ENCODE results near the gene FCN3.
"Not testable (repeated sequence)": the region's sequence is repeated elsewhere in the genome, so short reads cannot be mapped to it uniquely, and the experiment has no call there.

FCN3 gene

DNA sequence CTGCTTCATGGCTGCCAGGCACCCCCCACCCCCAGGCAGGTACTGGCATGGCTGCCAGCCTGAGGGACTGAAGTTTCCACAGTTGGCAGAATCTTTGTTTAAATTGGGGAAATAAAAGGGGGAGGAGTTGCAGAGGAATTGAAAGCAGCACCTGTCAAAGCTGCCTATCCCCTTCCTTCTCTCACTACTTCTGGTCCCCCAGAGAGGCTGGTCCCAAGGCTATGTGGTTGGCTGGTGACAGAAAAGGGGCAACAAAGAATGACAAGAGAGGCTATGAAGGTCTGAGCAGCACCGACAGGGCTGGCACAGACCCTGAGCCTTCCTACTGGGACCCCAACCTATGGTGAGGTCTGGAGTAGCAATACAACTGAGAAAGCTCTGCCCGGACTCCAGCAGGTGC, 32.2 kb upstream of the FCN3 start:
- not testable (repeated sequence) for H3K4me3 ChIP-seq (ENCODE audit: low read depth in 1 of 2, low read length in 2 of 2); H3K9me3 ChIP-seq (ENCODE audit: low read length); H3K27me3 ChIP-seq (ENCODE audit: control insufficient read depth in 1 of 2, insufficient read depth in 2 of 2, low read length in 2 of 2); H3K27ac ChIP-seq (ENCODE audit: low read depth, low read length); H3K9ac ChIP-seq (ENCODE audit: low read length)
- H3K4me1 ChIP-seq (ENCODE audit: insufficient read depth, low read length): peaks cover 45% of the 10 kb centered on the region
- H3K36me3 ChIP-seq (ENCODE audit: insufficient read depth, low read length): peaks cover 46% of the 10 kb centered on the region

- Histone ChIP-seq H3K27me3 (ENCODE audit: control insufficient read depth in 1 of 2, insufficient read depth in 2 of 2, low read length in 2 of 2) (no peaks in the 10 kb centered on the region), H3K9ac (ENCODE audit: low read length) (no peak overlapping the region), H3K27ac (ENCODE audit: low read depth, low read length) (peak overlapping the region; percentile 42), H3K9me3 (ENCODE audit: low read length) (no peaks in the 10 kb centered on the region), H3K4me3 (ENCODE audit: low read depth in 1 of 2, low read length in 2 of 2) (no peak overlapping the region), H3K4me1 (ENCODE audit: insufficient read depth, low read length) (peaks cover 48% of the 10 kb centered on the region), H3K36me3 (ENCODE audit: insufficient read depth, low read length) (peaks cover 44% of the 10 kb centered on the region)
These were observed 31.7 kb upstream of the FCN3 start for GRCh38 chr1:27406362-27406680.

DNA sequence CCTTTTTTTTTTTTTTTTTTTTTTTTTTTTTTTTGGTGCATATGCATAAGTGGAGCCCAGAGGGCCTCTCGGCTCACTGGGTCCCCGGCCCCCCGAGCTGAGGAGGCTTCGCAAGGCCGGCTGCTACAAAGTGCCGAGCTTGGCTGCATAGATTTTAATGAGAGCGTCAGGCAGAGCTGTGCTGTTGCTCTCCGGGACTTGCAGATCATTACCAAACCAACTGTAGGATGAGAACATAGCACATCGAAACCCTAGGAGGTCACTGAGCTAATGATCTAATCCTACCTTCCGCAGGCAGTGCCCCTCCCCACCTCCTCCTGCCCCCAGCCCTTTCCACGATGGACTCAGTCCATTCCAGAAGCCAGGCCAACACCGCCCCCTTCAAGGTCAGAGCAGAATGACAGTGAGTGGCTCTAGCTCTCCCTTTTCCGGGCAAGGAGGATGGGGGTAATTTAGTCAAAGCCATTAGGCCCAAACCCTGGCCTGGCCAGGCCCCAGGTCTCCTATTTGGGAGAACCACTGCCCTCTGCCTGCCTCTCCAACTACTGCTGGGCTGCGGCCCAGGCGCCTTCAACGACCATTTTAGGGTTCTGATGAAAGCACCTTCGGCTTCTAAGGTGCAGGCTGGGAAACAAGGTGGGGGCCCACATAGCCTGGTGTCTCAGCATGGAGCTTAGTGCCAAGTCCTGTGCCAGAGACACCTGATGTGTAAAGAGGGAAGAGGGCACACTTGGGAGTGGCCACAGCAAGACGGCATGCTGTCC, 31.2 kb upstream of the FCN3 start:
- H3K27ac ChIP-seq (ENCODE audit: low read depth, low read length): peak overlapping the region; percentile 62
- H3K36me3 ChIP-seq (ENCODE audit: insufficient read depth, low read length): peaks cover 38% of the 10 kb centered on the region
- peaks cover 51% of the 10 kb centered on the region for H3K4me1 ChIP-seq (ENCODE audit: insufficient read depth, low read length)
- H3K27me3 ChIP-seq (ENCODE audit: control insufficient read depth in 1 of 2, insufficient read depth in 2 of 2, low read length in 2 of 2); H3K9me3 ChIP-seq (ENCODE audit: low read length); H3K9ac ChIP-seq (ENCODE audit: low read length); H3K4me3 ChIP-seq (ENCODE audit: low read depth in 1 of 2, low read length in 2 of 2): not testable (repeated sequence)

DNA sequence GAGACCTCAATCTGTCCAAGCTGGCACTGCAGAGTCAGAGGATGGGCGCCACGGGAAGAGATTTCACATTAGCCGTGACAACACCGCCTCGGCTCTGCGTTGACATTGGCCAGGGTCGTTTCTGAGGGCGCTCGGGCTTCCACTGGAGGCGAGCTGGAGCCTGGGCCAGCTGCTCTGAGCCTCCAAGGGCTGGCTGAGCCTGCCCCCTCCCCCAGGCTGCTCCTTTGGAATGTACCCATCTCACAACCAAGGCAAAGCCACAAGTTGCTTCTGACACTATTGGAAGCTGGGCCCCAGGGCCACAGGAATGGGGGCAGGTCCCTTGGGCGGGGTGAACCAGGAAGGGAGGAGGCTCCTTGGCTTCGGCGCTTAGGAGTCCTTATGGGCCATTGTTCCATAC, 30.4 kb upstream of the FCN3 start:
- Histone ChIP-seq H3K9me3 (ENCODE audit: low read length) (no peaks in the 10 kb centered on the region), H3K27ac (ENCODE audit: low read depth, low read length) (peak overlapping the region; percentile 62), H3K36me3 (ENCODE audit: insufficient read depth, low read length) (peaks cover 31% of the 10 kb centered on the region), H3K9ac (ENCODE audit: low read length) (no peak overlapping the region), H3K27me3 (ENCODE audit: control insufficient read depth in 1 of 2, insufficient read depth in 2 of 2, low read length in 2 of 2) (no peaks in the 10 kb centered on the region), H3K4me3 (ENCODE audit: low read depth in 1 of 2, low read length in 2 of 2) (no peak overlapping the region), H3K4me1 (ENCODE audit: insufficient read depth, low read length) (peaks cover 58% of the 10 kb centered on the region)

DNA sequence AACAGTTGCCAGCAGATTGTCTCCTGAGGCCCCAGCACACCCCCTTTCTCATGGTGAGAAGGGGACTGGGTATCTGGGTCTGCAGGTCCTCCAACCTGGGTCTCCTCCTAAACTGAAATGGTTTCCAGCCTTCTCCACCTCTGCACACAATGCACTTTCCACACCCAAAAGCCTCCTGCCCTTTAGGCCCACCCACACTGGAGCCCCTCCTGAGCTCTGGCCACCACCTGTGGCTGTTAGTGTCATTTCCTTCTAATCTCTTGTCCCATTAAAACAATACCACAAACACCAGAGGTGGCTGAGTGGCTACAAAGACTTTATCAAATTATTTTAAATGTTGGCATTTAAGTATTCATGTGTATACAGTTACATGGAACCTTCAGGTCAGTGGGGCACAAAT, 29.3 kb upstream of the FCN3 start:
- peaks cover 63% of the 10 kb centered on the region for H3K4me1 ChIP-seq (ENCODE audit: insufficient read depth, low read length)
- H3K36me3 ChIP-seq (ENCODE audit: insufficient read depth, low read length): peaks cover 23% of the 10 kb centered on the region
- peak overlapping the region; percentile 81 for H3K27ac ChIP-seq (ENCODE audit: low read depth, low read length)
- H3K9ac ChIP-seq (ENCODE audit: low read length): no peak overlapping the region
- no peaks in the 10 kb centered on the region for H3K9me3 ChIP-seq (ENCODE audit: low read length)
- peak overlapping the region in 1 of 2 donors; percentile 16 for H3K4me3 ChIP-seq (ENCODE audit: low read depth in 1 of 2, low read length in 2 of 2)
- H3K27me3 ChIP-seq (ENCODE audit: control insufficient read depth in 1 of 2, insufficient read depth in 2 of 2, low read length in 2 of 2): no peaks in the 10 kb centered on the region

- H3K4me3 ChIP-seq (ENCODE audit: low read depth in 1 of 2, low read length in 2 of 2): peak overlapping the region; percentile 10 to 16
- H3K9me3 ChIP-seq (ENCODE audit: low read length): no peaks in the 10 kb centered on the region
- H3K27ac ChIP-seq (ENCODE audit: low read depth, low read length): peak overlapping the region; percentile 81
- no peak overlapping the region for H3K9ac ChIP-seq (ENCODE audit: low read length)
- H3K27me3 ChIP-seq (ENCODE audit: control insufficient read depth in 1 of 2, insufficient read depth in 2 of 2, low read length in 2 of 2): no peaks in the 10 kb centered on the region
- peaks cover 63% of the 10 kb centered on the region for H3K4me1 ChIP-seq (ENCODE audit: insufficient read depth, low read length)
- H3K36me3 ChIP-seq (ENCODE audit: insufficient read depth, low read length): peaks cover 16% of the 10 kb centered on the region
These were observed 28.6 kb upstream of the FCN3 start for GRCh38 chr1:27403065-27403726.

DNA sequence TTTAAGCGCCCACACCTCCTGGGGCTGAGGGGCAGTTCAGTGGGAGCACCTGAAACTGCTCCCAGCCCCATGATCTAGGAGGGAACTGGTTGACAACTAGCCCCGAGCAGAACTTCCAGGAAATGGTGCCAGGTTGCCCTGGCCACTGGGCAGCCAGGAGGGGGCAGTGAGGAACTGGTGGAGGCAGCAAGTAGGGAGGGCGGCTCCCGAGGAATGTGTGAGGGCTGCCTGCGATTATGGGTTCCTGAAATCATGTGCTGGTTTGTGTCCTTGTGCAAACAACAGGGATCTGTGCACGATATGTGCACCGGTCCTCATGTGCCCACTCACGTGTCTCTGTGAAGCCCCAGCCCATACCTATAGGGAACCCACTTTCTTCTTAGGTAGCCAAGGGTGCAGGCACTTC, 27.7 kb upstream of the FCN3 start:
- Histone ChIP-seq H3K27me3 (ENCODE audit: control insufficient read depth in 1 of 2, insufficient read depth in 2 of 2, low read length in 2 of 2) (no peaks in the 10 kb centered on the region), H3K27ac (ENCODE audit: low read depth, low read length) (peak overlapping the region; percentile 81), H3K4me1 (ENCODE audit: insufficient read depth, low read length) (peaks cover 63% of the 10 kb centered on the region), H3K4me3 (ENCODE audit: low read depth in 1 of 2, low read length in 2 of 2) (no peak overlapping the region), H3K9ac (ENCODE audit: low read length) (no peak overlapping the region), H3K36me3 (ENCODE audit: insufficient read depth, low read length) (peaks cover 8% of the 10 kb centered on the region), H3K9me3 (ENCODE audit: low read length) (no peaks in the 10 kb centered on the region)

- Histone ChIP-seq H3K9me3 (ENCODE audit: low read length) (no peaks in the 10 kb centered on the region), H3K36me3 (ENCODE audit: insufficient read depth, low read length) (no peaks in the 10 kb centered on the region), H3K27ac (ENCODE audit: low read depth, low read length) (no peak overlapping the region), H3K9ac (ENCODE audit: low read length) (no peak overlapping the region), H3K4me1 (ENCODE audit: insufficient read depth, low read length) (peaks cover 59% of the 10 kb centered on the region), H3K27me3 (ENCODE audit: control insufficient read depth in 1 of 2, insufficient read depth in 2 of 2, low read length in 2 of 2) (no peaks in the 10 kb centered on the region), H3K4me3 (ENCODE audit: low read depth in 1 of 2, low read length in 2 of 2) (no peak overlapping the region)
These were observed 26.3 kb upstream of the FCN3 start for GRCh38 chr1:27400963-27401341.

GRCh38 chr1:27400082-27400962, 25.7 kb upstream of the FCN3 start:
- no peak overlapping the region for H3K9ac ChIP-seq (ENCODE audit: low read length)
- H3K9me3 ChIP-seq (ENCODE audit: low read length): no peaks in the 10 kb centered on the region
- H3K4me1 ChIP-seq (ENCODE audit: insufficient read depth, low read length): peaks cover 52% of the 10 kb centered on the region
- no peak overlapping the region for H3K4me3 ChIP-seq (ENCODE audit: low read depth in 1 of 2, low read length in 2 of 2)
- H3K27ac ChIP-seq (ENCODE audit: low read depth, low read length): no peak overlapping the region
- no peaks in the 10 kb centered on the region for H3K36me3 ChIP-seq (ENCODE audit: insufficient read depth, low read length)
- H3K27me3 ChIP-seq (ENCODE audit: control insufficient read depth in 1 of 2, insufficient read depth in 2 of 2, low read length in 2 of 2): no peaks in the 10 kb centered on the region

DNA sequence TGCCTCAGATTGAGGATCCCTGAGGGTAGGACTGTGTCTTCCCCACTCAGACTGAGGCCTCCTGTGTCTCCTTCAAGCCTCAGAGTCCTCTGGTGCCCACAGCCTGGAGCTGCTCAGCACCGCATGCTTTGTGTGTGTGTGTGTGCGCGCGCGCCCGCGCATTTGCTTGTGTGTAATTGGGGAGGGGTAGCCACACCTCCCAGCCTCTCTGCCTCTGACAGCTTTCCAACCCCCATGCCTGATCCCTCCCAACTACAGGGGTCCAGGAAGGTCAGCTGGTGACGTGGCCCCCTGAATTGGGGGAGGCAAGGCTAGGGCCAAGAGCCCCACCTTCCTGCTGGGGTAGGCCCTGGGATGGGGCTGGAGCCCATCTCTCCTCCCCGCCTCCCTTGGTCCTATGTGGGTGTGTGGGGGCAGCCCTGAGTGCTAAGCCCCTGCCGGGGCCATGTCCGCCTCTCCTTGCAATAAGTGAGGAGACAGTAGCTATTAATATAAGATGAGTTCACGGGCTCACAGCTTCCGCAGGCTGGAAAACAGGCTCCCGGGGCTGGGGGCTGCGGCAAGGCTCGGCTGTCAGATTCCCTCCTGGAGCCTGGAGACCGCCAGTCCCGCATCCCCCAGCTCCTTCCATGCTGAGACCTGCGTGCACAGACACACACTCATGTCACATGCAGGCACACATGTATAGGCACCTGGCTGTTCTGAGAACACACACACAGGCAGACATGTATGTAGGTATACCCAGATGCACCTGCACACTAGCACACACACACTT, 24.8 kb upstream of the FCN3 start:
- peaks cover 44% of the 10 kb centered on the region for H3K4me1 ChIP-seq (ENCODE audit: insufficient read depth, low read length)
- no peak overlapping the region for H3K4me3 ChIP-seq (ENCODE audit: low read depth in 1 of 2, low read length in 2 of 2)
- H3K9me3 ChIP-seq (ENCODE audit: low read length): no peaks in the 10 kb centered on the region
- no peaks in the 10 kb centered on the region for H3K27me3 ChIP-seq (ENCODE audit: control insufficient read depth in 1 of 2, insufficient read depth in 2 of 2, low read length in 2 of 2)
- no peak overlapping the region for H3K27ac ChIP-seq (ENCODE audit: low read depth, low read length)
- H3K9ac ChIP-seq (ENCODE audit: low read length): no peak overlapping the region
- no peaks in the 10 kb centered on the region for H3K36me3 ChIP-seq (ENCODE audit: insufficient read depth, low read length)

Data from muscle layer of colon (tissue), 2 donors.